HG03196 (cell line): Measurements from ENCODE around the gene RNF32.
"Not testable (repeated sequence)": the region's sequence is repeated elsewhere in the genome, so short reads cannot be mapped to it uniquely, and the experiment has no call there.

Experiments used
- ATAC-seq: cut with Tn5 transposase; IDR thresholded peaks from one replicate; pipeline ENCODE4 v1.9.1; 2021; ENCODE audit not compliant: unreplicated experiment

Gene RNF32

DNA sequence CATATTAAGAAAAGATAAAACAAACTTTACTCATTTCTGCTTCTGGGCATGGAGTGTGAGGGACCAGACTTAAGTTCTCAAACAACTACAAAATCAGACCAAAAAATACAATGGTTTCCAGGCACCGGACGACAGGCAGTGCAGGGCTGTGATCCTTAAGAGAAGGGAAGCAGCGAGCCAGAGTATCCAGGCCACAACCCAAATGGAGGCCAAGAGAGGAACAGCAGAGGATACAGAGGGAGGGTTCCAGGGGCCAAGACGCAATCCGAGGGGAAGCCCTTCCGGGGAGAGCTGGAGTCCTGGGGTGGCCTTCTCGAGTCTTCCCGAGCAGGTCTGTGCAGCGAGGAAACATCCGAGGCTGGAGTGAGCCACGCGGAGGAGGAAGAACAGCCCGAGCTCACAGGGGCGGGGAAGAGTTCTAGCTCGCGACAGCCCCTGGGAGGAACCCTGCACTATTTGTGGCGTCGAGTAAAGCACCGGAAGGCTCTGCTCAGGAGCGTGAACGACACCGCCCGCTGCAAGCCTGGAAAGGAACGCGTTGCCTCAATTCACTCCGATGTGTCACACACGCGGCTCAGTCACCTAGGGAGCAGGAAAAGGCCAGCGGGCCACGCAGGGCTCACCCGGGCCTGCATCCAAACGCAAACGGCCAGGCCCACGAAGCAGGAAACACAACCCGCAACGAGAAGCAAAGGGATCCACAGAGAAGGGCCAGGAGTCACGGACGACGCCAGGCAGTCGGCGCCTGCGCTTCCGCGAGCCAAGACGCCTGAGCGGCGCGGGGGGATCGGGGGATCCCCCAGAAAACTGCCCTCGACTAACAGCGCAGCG, 933 bp upstream of the RNF32 start:
- no peak for ATAC-seq

DNA sequence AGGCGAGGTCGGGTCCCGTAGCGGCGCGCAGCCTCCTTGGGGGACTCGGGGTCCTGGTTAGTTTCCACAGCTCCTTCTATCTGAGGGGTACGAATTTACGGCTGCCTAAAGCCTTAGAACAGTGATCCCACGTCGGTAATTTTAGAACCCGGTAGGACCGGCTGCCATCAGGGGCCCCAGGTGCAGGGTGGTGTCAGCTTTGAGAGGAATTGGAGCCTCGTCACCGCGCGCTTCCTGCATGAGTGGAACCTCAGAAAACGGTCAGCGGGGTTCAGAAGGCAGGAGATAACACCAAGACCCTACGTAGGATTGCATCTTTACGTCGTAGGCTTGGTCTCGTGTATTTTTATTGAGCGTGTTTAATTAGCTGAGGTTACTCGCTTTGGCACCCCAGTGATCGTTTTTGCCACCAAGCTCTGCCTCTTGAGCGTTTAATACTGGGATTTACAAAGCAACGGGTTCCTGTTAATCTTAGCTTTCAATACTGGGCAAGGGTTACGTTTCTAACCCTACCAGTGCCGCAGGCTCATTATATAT, 443 bp downstream of the RNF32 start:
- peak; percentile 46 for ATAC-seq

DNA sequence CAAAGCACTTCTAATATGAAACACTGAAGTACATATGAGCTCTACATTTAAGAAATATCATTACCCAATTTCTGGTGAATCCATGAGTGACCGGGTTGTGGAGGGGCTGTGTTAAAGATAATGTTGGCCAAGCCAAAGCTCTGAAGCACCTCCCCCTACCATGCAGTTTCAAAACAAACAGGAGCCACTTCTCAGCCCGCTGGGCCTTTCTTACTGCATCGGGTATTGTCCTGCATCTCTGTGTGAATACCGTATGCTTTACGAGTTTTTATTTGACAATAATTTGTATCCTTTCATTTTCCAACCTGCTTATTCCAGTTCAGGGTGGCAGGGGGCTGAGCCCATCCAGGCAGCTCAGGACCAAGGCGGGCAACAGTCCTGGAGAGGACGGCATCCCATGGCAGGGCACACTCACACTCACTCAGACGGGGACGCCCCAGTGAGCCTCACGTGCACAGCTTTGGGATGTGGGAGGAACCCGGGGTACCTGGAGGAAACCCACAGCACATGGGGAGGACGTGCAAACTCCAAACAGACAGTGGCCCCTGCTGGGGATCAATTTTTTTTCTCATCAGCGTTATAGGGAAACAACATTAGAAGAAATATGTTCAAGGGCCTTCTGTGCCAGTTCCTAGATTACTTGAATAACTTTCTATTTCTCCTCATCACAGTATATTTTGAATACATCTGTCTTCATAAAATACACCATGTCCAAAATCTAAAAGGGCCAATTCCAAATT, 1.9 kb downstream of the RNF32 start:
- no peak for ATAC-seq

DNA sequence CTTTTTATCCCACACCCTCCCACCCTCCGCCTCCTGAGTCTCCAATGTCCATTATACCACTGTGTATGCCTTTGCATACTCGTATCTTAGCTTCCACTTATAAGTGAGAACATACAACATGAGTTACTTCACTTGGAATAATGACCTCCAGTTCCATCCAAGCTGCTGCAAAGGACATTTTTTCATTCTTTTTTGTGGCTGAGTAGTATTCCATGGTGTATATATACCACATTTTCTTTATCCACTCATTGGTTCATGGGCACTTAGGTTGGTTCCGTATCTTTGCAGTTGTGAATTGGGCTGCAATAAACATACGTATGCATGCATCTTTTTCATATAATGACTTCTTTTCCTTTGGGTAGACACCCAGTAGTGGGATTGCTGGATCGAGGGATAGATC, 6.8 kb downstream of the RNF32 start:
- ATAC-seq, result not testable (repeated sequence)

GRCh38 chr7:156650042-156650441, 9.5 kb downstream of the RNF32 start:
- ATAC-seq, result no peak

DNA sequence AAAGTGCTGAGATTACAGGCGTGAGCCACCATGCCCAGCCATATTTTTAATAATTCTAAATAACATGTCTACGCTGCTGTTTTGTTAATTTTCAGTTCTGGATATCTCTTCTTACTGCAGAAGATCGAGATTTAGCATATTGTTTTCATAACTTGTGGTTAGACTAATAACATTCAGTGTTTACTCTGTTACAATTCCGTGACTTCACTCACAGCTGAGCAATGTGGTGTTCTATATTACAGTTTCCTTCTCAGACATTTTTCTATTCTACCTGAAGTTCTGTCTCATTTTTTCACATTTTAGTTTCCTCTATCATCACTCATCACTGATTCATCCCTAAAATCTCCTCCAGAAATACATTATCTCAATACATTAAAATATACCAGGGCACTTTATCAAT, 10.9 kb downstream of the RNF32 start:
- no peak for ATAC-seq

- ATAC-seq, result no peak
Measured at GRCh38 chr7:156652886-156653568, 12.5 kb downstream of the RNF32 start.

- ATAC-seq, result no peak
Measured at GRCh38 chr7:156654511-156655234, 14.1 kb downstream of the RNF32 start.

DNA sequence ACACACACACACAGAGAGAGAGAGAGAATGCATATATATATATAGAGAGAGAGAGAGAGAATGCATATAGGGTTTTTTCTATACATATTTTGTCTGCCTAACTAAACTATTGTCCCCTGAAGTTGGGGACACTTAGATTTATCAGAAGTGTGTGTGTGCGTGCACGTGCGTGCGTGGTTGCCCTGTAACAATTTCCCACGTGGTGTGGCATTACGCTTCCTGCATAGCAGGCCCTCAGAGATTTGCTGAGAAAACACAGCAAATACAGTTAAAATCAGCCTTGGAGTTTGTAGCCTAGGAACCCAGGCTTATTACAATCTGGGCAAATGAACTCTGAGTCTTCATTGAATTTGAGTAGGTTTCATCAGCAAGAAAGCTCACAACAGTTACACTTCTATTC, 14.7 kb downstream of the RNF32 start:
- ATAC-seq, result no peak

- ATAC-seq, result no peak
Measured at GRCh38 chr7:156655983-156656382, 15.4 kb downstream of the RNF32 start.

- no peak for ATAC-seq
Measured at GRCh38 chr7:156656598-156656997, 16.0 kb downstream of the RNF32 start.

DNA sequence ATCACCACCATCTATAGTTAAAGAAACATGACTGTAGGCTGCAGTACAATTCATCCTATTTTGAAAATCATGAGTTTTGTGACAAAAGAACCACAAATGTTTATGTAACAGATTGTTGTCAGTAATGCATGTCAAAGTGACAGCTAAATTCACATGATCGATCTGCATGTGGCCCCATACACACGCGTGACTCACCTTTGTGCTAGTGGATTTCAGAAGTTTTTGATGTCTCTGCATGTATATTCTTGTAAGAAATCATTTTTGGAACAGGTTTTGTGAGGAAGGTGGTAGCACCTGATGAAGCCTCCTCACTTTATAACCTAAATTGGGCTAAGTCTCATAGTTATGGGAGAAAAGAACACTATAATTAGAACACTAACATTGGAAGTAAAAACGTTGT, 17.1 kb downstream of the RNF32 start:
- no peak for ATAC-seq

- ATAC-seq, result no peak
Measured at GRCh38 chr7:156659203-156659602, 18.6 kb downstream of the RNF32 start.

DNA sequence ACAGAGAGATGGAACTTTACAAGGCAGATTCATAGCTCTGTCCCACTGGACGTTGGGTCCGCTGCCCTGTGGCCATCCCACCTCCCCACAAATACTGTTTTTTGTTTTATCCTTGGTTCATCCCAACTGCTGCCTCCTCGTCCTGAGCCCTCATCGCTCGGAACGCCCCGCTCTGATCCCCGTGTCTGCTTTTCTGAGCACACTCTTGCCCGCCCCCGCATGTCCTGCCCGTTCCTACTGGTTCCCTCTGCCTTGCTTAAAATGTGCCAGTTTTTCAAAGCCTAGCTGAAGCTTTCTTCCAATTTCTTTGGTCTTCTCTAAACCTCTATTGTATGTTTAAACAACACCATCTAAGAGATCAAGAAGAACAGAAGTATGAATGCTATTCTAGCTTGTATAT, 19.4 kb downstream of the RNF32 start:
- ATAC-seq, result no peak

DNA sequence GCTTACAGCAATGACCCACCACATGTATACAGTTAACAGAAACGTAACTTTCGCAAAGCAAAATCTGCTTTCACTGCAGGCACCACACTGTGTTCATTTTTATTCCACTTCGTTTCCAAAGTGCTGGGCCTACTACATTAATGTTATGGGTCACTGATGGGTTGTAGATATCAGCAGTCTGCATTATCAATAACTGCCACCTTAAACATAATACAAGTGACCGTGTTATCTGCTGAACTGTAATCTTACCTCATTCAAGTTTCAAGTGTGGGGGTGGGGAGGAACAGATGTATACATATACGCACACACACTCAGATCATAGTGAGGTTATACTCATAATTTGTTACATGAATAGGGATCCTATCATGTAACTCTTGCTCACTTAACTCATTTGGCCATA, 21.1 kb downstream of the RNF32 start:
- ATAC-seq, result no peak

DNA sequence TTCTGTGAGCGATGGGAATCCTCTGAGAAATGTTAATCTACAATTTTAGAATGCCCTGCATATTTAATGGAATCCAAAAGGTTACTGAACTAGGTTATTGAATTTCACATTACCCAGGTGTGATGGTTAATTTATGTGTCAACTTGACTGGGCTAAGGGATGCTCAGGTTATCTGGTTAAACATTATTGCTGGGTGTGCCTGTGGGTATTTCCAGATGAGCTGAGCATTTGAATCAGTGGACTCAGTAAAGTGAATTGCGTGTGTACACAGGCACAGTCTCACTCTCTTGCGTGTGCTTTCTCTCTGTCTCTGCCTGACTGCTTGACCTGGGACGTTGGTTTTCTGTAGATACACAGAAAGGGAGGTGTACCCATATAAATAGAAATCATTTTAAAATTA, 21.7 kb downstream of the RNF32 start:
- no peak for ATAC-seq

GRCh38 chr7:156665101-156665500, 24.5 kb downstream of the RNF32 start:
- ATAC-seq, result no peak

DNA sequence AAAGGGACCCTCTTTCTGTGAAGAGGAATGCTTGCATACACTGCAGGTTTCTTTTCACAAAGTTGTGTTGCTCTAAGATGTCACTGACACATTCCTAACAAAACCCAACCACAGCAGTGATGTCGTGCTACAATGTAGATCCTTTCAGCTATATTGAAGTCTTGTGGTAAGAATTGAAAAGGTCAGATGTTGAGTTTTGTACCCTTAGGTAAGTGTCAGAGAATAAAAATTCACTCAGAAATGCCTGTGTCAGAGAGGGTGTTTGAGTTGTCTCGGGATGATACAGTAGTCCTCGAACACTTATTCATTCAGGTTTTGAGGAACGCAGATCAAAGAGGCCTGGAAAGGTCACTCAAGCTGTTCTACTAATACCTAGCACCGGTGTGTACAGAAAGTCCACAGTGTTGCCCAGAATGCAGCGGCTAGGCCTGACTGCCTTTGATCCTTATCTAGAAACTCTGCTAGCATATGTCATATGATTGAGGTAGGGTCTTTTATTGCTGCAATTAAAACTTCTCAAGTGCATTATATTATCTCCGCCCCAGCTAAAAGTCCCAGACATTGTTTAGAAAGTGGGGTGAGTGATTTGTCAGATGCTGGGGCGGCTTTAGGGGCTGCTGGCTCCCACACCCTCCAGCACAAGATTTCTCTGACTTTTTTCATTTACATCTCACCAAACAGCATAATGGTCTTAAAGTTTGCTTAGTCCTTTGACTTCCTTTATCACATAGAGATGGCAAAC, 26.0 kb downstream of the RNF32 start:
- ATAC-seq, result no peak

DNA sequence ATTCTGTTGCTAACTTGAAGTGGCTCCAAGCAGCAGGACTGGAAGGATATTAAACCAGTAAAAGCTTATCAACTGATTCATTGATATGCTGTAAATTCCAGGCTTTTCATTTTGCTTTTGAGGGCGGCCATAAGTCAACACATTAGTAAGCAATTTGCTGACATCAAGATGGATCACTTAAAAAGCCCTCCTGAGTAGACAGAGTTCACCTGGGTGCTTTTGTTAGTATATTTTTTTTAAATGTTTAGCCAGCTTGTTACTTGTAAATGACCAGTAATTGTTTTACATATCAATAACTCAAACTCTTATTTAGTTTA, 26.5 kb downstream of the RNF32 start:
- no peak for ATAC-seq

DNA sequence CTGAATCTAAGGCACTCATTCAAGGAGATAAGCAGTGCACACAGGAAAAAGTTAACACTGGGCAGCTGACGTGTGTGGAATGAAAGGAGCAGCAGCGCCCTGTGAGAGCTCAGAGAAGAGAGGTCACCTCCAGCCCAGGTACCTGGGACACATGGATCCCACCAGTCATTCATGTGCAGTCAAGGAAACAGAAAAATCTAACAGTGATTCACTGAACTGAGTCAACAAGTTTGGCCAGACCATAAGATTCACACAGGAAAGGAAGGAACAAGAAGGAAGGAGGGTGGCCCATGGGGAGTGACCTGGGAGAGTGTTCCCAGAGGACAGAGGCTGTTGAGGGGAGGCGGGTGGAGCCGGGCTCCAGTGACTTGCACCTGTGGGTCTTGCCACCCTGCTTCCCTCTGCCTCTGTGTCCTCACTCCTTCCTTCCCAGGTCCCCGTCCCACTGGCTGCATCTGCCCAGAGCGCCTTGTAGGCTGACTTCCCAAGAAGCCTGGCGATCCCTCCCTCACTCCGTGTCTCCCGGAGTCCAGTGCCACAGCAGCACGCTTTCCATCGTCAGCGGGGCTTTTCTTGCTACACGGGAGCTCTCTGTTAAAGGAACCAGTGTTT, 27.7 kb downstream of the RNF32 start:
- no peak for ATAC-seq
